HepG2 (cell line): ENCODE results near the gene C19orf33. TPM values are rescaled to one million over a fixed set of nuclear protein-coding genes. Genes with fewer than 3 reads are reported as not detected.

Experiments used
- ATAC-seq: fragments of 200-7000 bp; cut with Tn5 transposase; 3 replicates; pipeline ENCODE4 v1.9.1; 2020; ENCODE audit warnings: mild to moderate bottlenecking, moderate library complexity
- BruUV-seq: library from RNA; stranded (reverse); fragments of 400-500 nt; replicated peaks from 2 replicates; lab custom pipeline; 2021; lab: Mats Ljungman, UMichigan
- CTCF ChIA-PET: fragments of 300-600 bp; formaldehyde crosslinking; extraction: SDS; loops from one replicate; lab custom pipeline; 2021; ENCODE audit warnings: low total read pairs, inconsistent platforms, low intra/inter-chr PET ratio; lab: Yijun Ruan, JAX
- POLR2A ChIA-PET: fragments of 350-600 bp; sonication (Branson Sonifier 250); formaldehyde crosslinking; loops from one replicate; lab custom pipeline; 2020; ENCODE audit warnings: antibody characterized with exemption, inconsistent platforms; lab: Yijun Ruan, JAX
- DNase-seq: peaks from one replicate; pipeline ENCODE4 v3.0.0-alpha.2; 2015; ENCODE audit warnings: low spot score
- FAIRE-seq: peaks from 3 replicates; lab custom pipeline; 2011; peaks lifted over from hg19 to GRCh38; lab: Jason Lieb, UNC
- H2AFZ ChIP-seq: one replicate; pipeline ENCODE4 v1.6.1; 2011; ENCODE audit warnings: low read length, inconsistent platforms
- H3K27ac ChIP-seq: fragments of 300-600 bp; 3 replicates; pipeline ENCODE4 v1.8.0; 2011; ENCODE audit warnings: mixed run types, mild to moderate bottlenecking, mixed read lengths, low read length, inconsistent platforms; ENCODE audit not compliant: insufficient read depth; ENCODE audit errors: extremely low read length
- H3K27me3 ChIP-seq, 2 experiments: fragments of 200-600 bp in 1 of 2; 2 replicates in 1 of 2; 3 replicates in 1 of 2; pipeline versions ENCODE4 v1.6.0 to v1.8.0; 2011; ENCODE audit warnings: low read length in 2 of 2, mild to moderate bottlenecking in 2 of 2, moderate library complexity in 2 of 2, inconsistent platforms in 1 of 2; ENCODE audit not compliant: insufficient read depth in 2 of 2, control insufficient read depth in 1 of 2
- H3K36me3 ChIP-seq, 2 experiments: fragments of 200-600 bp in 1 of 2; replicated peaks in 1 of 2; 2 replicates in 1 of 2; 3 replicates in 1 of 2; pipeline versions ENCODE4 v1.5.1 to v1.8.0; 2011; ENCODE audit warnings: low read length in 2 of 2, inconsistent platforms in 1 of 2; ENCODE audit not compliant: insufficient read depth in 2 of 2, control insufficient read depth in 1 of 2
- H3K4me1 ChIP-seq: 2 replicates; pipeline ENCODE4 v1.5.1; 2012; ENCODE audit warnings: low read length, inconsistent platforms; ENCODE audit not compliant: insufficient read depth
- H3K4me2 ChIP-seq: 2 replicates; pipeline ENCODE4 v1.6.0; 2011; ENCODE audit warnings: low read depth, low read length, inconsistent platforms
- H3K4me3 ChIP-seq, 3 experiments: fragments of 200-600 bp in 1 of 3; sonication (generic), shearing (Covaris generic) in 1 of 3; replicated peaks in 1 of 3; 2 replicates each; pipeline ENCODE4 v1.5.1; 2011 to 2016; ENCODE audit warnings: low read length in 3 of 3, inconsistent platforms in 2 of 3, low read depth in 2 of 3, mild to moderate bottlenecking in 2 of 3, control low read depth in 1 of 3, mixed read lengths in 1 of 3; ENCODE audit not compliant: insufficient read depth in 1 of 3
- H3K79me2 ChIP-seq: one replicate; pipeline ENCODE4 v1.6.1; 2011; ENCODE audit warnings: low read length, inconsistent platforms; ENCODE audit not compliant: insufficient read depth
- H3K9ac ChIP-seq: 2 replicates; pipeline ENCODE4 v1.6.0; 2011; ENCODE audit warnings: mild to moderate bottlenecking, low read depth, low read length, inconsistent platforms; ENCODE audit not compliant: insufficient read depth
- H3K9me3 ChIP-seq: 2 replicates; pipeline ENCODE4 v1.5.1; 2012; ENCODE audit warnings: mild to moderate bottlenecking, low read length
- H4K20me1 ChIP-seq: 2 replicates; pipeline ENCODE4 v1.6.0; 2011; ENCODE audit warnings: inconsistent platforms, mild to moderate bottlenecking, low read length, moderate library complexity; ENCODE audit not compliant: insufficient read depth
- CSRNP2 ChIP-seq: sonication (generic); formaldehyde crosslinking; conservative IDR thresholded peaks from 2 replicates; pipeline ENCODE4 v1.8.0; 2022; ENCODE audit warnings: low read depth, missing genetic modification reagents
- GPN1 ChIP-seq: sonication (generic); formaldehyde crosslinking; IDR thresholded peaks from 2 replicates; pipeline ENCODE4 v1.5.1; 2020; ENCODE audit warnings: missing genetic modification reagents, borderline replicate concordance
- NFATC3 ChIP-seq: sonication (generic); formaldehyde crosslinking; IDR thresholded peaks from 2 replicates; pipeline ENCODE4 v1.5.1; 2020; ENCODE audit warnings: mild to moderate bottlenecking, missing genetic modification reagents
- NFE2L2 ChIP-seq: fragments of 150-350 bp; IDR thresholded peaks from 2 replicates; pipeline ENCODE4 v1.6.1; 2014; ENCODE audit warnings: low read length
- SP5 ChIP-seq: IDR thresholded peaks from 2 replicates; pipeline ENCODE4 v1.6.1; 2016; ENCODE audit warnings: low read depth, borderline replicate concordance
- TOPORS ChIP-seq: sonication (generic); formaldehyde crosslinking; IDR thresholded peaks from 2 replicates; pipeline ENCODE4 v1.8.0; 2023; ENCODE audit warnings: mild to moderate bottlenecking, missing genetic modification reagents
- ZBTB39 ChIP-seq: sonication (generic); formaldehyde crosslinking; IDR thresholded peaks from 2 replicates; pipeline ENCODE4 v1.5.0; 2020; ENCODE audit warnings: missing genetic modification reagents
- ZBTB46 ChIP-seq: sonication (generic); formaldehyde crosslinking; IDR thresholded peaks from 2 replicates; pipeline ENCODE4 v1.4.0; 2020; ENCODE audit warnings: mild to moderate bottlenecking, missing genetic modification reagents, borderline replicate concordance
- ZC3H13 ChIP-seq: sonication (generic); formaldehyde crosslinking; IDR thresholded peaks from 2 replicates; pipeline ENCODE4 v1.8.1; 2023; ENCODE audit warnings: mild to moderate bottlenecking, missing genetic modification reagents, moderate library complexity
- ZKSCAN1 ChIP-seq: fragments of 150-350 bp; IDR thresholded peaks from 2 replicates; pipeline ENCODE4 v1.6.1; 2014; ENCODE audit warnings: low read length
- ZNF331 ChIP-seq: sonication (generic); formaldehyde crosslinking; IDR thresholded peaks from 2 replicates; pipeline ENCODE4 v1.4.0; 2020; ENCODE audit warnings: missing genetic modification reagents
- ZNF432 ChIP-seq: sonication (generic); formaldehyde crosslinking; IDR thresholded peaks from 2 replicates; pipeline ENCODE4 v1.5.0; 2020; ENCODE audit warnings: missing genetic modification reagents, mild to moderate bottlenecking, borderline replicate concordance
- ZNF552 ChIP-seq: sonication (generic); formaldehyde crosslinking; IDR thresholded peaks from 2 replicates; pipeline ENCODE4 v1.9.0; 2022; ENCODE audit warnings: missing genetic modification reagents, mild to moderate bottlenecking, borderline replicate concordance
- WGBS: methylation state at CpG from one replicate; pipeline ENCODE4 v1.1.6; 2017; ENCODE audit warnings: low lambda C conversion rate; 5-methylcytosine and 5-hydroxymethylcytosine counted together
- in situ Hi-C: cut with HindIII; loops from 2 replicates; pipeline ENCODE4 v1.10.0; 2017; ENCODE audit warnings: low pct_unique_long_range_greater_than_20kb; ENCODE audit not compliant: extremely low pct_ligation_motif_present
- intact Hi-C: fragments of 100-400 bp; cut with micrococcal nuclease; formaldehyde crosslinking; loops from one replicate; pipeline ENCODE4 v1.10.0; 2022; ENCODE audit not compliant: unreplicated experiment
- polyA plus RNA-seq, 8 experiments: library from polyadenylated mRNA; depleted of rRNA in 3 of 8; stranded (reverse) in 7 of 8; unstranded in 1 of 8; fragments of >200 nt; fragmentation: Illumina TruSeq in 4 of 8; extraction: Trizol in 4 of 8; gene quantifications; 2 replicates each; pipeline versions ENCODE4 v1.2.1 to v1.2.3, GENCODE V29; 2011 to 2016; ENCODE audit warnings: low read depth in 4 of 8, missing spikeins in 1 of 8, mixed read lengths in 1 of 8; ENCODE audit not compliant: insufficient read depth in 1 of 8
- total RNA-seq, 5 experiments: library from RNA; depleted of rRNA; stranded (reverse); fragments of >200 nt; fragmentation: Illumina TruSeq; extraction: Trizol; gene quantifications; 2 replicates each; pipeline ENCODE4 v1.2.3, GENCODE V29; 2016; ENCODE audit warnings: low read depth in 1 of 5
- TF ChIP-seq, protein P1 (sequence below): sonication (generic); formaldehyde crosslinking; conservative IDR thresholded peaks from 2 replicates; pipeline ENCODE4 v1.5.0; 2020; ENCODE audit warnings: missing genetic modification reagents

The C19orf33 gene
- total and polyA plus RNA-seq, 2 of the 13 experiments (the other 11 are each of a cell fraction or from before 2014, with no cell fraction given) = 2.5 to 3.3 TPM

- Histone ChIP-seq H3K4me1 (peaks cover 19% of the 10 kb centered on the region), H3K27me3 (peaks cover 4 to 20% of the 10 kb centered on the region in 2 experiments; a peak in 3 of 5 replicates), H3K36me3 (no peaks in the 10 kb centered on the region), H3K79me2 (no peaks in the 10 kb centered on the region), H3K9ac (no peak overlapping the region), H3K4me2 (no peak overlapping the region), H3K27ac (no peak overlapping the region), H4K20me1 (no peaks in the 10 kb centered on the region), H3K9me3 (no peaks in the 10 kb centered on the region), H2AFZ (no peak overlapping the region), H3K4me3 (no peak overlapping the region)
- ChIA-PET CTCF (no interaction called here), POLR2A (no interaction called here)
- no peak for FAIRE-seq
- BruUV-seq = no TSS peak
- in situ Hi-C loops (no loop called here), intact Hi-C loops (no loop called here)
- no peak for ATAC-seq
- TF ChIP-seq TOPORS (CRISPR knock-in tag) (no peak), ZBTB39 (no peak), NFE2L2 (no peak), GPN1 (no peak), ZNF432 (CRISPR knock-in tag) (no peak), ZKSCAN1 (no peak), SP5 (CRISPR knock-in tag) (no peak), NFATC3 (no peak), ZC3H13 (no peak), CSRNP2 (CRISPR knock-in tag) (no peak), ZBTB46 (no peak), ZNF552 (CRISPR knock-in tag) (no peak), ZNF331 (CRISPR knock-in tag) (no peak)
- TF ChIP-seq, protein P1, sequence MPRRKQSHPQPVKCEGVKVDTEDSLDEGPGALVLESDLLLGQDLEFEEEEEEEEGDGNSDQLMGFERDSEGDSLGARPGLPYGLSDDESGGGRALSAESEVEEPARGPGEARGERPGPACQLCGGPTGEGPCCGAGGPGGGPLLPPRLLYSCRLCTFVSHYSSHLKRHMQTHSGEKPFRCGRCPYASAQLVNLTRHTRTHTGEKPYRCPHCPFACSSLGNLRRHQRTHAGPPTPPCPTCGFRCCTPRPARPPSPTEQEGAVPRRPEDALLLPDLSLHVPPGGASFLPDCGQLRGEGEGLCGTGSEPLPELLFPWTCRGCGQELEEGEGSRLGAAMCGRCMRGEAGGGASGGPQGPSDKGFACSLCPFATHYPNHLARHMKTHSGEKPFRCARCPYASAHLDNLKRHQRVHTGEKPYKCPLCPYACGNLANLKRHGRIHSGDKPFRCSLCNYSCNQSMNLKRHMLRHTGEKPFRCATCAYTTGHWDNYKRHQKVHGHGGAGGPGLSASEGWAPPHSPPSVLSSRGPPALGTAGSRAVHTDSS (CRISPR knock-in tag) = no peak
- DNase-seq = no peak
- WGBS = 51% methylated on average over 13 of the region's 17 CpGs
Observed at GRCh38 chr19:38255383-38256014, 48.6 kb upstream of the C19orf33 start.
